ENCODE measurements around the gene PSME3IP1.
"Not testable (repeated sequence)": the region's sequence is repeated elsewhere in the genome, so short reads cannot be mapped to it uniquely, and the experiment has no call there.

PSME3IP1 gene, protein sequence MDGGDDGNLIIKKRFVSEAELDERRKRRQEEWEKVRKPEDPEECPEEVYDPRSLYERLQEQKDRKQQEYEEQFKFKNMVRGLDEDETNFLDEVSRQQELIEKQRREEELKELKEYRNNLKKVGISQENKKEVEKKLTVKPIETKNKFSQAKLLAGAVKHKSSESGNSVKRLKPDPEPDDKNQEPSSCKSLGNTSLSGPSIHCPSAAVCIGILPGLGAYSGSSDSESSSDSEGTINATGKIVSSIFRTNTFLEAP

DNA sequence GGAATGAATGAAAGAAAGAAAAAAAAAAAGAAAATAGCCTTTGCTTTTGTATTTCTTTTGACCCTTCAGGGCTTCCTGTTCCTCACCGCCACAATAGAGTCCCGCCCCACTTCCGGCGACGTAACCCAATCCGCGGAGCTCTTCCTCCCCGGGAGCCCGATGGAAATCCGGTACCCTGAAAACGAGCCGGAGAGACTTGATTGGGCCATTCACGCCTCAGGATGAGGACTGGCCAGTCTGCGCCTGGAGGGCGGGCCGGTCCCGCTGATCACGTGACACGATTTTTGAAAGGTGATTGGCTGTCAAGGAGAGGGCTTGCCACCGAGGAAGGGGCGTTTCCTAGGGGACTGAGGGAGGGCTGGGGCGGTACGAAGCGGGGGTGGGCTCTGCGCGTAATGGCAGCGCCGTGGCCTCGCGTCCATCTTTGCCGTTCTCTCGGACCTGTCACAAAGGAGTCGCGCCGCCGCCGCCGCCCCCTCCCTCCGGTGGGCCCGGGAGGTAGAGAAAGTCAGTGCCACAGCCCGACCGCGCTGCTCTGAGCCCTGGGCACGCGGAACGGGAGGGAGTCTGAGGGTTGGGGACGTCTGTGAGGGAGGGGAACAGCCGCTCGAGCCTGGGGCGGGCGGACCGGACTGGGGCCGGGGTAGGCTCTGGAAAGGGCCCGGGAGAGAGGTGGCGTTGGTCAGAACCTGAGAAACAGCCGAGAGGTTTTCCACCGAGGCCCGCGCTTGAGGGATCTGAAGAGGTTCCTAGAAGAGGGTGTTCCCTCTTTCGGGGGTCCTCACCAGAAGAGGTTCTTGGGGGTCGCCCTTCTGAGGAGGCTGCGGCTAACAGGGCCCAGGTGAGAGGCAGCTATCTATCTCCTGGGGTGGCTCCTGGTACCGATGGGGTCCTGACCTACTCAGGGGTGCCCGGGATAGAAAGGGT is at the start of gene PSME3IP1, which contains the start of gene RSPRY1:
PSME3IP1 (minus strand) TSS at position 95 of the 927 bp plus-strand sequence. CDS start 12,185 bp downstream, outside the sequence.
RSPRY1 (plus strand) TSS at position 385 of the 927 bp plus-strand sequence. CDS start 18,330 bp downstream, outside the sequence.
- peak; percentile 96 for DNase-seq

DNA sequence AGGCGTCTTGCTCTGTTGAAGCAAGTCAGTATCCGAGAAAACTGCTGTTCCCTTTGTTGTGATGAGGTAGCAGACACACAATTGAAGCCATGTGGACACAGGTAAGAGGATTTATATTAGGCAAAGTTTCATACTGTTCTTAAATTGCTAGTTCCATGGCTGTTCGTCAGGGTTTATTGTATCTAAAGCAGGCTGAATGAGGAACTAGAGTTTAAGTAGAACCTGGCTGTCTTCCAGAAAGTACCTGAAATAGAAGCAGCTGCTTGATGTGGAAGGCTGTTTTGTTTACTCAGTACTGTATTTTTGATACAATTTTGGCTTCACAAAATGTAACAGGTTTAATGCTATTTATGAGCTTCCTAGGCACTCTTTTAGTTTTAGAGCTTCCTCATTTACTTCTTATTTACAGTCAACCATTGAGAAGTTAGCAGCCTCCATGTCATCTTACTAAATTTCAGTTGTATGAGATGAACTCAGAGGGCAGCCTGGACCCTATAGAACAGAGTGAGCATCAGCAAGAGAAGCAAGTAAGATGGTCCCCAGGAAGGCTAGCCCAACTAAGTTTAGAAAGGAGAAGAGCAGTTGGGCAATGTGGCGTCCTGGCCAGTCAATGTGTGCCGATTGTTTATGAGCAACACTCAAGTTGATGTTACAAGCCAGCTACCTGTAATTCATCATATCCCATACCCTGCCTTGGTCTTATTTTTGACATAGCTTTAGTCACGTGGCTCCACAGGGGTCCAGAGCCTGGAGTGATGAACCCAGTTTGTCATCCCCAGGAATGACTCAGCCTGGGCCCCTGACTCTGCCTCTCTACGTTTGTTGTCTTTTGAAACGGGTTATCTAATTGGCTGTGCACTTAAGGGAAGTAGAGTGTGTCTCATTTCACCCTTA is 49.5 kb upstream of the PSME3IP1 start:
- no peak for DNase-seq

DNA sequence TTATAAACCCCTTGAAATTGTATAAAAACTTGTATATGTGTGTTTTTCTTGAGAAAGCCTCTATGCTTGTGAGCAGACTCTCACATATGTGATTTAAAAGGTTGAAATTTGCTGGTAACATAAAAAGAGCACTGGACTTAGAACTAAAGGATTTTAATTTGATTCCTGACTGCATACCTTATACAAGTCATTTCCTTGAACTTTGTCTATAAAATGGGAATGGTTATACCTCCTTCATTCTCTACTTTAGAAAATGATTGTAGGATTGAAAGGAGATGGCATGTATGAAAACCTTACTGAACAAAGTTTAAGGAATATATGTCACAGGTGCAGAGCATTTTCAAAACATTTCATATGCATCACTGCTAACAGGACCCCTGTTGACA is 48.9 kb upstream of the PSME3IP1 start:
- no peak for DNase-seq

DNA sequence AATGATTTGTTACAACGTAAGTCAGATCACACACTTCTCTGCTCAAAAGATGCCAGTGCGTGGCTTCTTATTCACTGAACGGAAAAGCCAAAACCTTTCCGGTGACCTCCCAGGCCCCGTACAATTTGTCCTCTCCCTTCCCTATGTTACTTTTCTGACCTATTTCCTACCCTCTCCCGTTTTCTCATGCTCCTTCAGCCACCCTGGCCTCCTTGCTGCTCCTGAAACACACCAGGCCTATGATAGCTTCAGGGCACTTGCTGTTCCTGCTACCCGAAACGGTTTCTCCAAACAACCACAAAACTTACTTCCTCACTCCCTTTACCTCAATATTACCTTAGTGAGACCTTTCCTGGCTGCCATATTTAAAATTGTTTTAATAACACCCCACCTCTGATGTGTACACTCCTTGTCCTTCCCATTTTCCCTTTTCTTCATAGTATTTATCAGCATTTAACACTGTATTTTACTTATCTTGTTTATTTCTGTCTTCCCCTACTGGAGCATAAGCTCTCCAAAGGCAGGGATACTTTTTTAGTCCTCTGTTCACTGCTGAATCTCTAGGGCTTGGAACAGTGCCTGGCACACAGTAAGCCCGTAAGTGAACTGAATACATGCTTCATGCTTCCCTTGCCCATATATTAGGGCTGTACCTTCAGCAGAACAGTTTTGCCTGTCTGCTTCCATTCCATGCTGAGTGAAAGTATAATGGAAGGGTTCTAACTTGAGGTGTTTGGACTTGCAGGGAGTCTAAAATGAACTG is 48.3 kb upstream of the PSME3IP1 start:
- no peak for DNase-seq

DNA sequence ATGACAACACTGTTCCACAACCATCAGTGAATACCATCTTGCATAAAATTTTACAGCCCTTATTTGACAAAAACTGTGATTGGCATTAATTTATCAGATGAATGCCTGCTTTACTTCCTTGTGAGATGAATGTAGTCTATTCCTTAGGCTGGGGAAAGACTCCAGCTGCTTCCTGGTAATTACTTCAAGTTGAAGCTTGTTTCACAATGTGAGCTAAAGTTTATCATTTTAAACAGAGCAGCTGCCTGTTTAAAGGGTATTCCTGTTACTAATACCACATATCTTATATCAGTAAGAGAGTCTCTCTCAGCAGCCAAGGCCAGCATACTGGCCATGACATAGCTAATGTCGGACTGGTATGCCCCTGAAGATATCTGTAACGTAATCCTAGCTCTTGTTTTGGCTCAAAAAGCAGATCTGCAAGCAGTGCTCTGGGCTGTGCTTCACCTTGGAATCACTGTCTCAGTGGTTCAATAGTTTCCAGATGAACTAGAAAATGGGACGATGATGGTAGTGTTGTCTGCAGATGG is 46.0 kb upstream of the PSME3IP1 start:
- no peak for DNase-seq

DNA sequence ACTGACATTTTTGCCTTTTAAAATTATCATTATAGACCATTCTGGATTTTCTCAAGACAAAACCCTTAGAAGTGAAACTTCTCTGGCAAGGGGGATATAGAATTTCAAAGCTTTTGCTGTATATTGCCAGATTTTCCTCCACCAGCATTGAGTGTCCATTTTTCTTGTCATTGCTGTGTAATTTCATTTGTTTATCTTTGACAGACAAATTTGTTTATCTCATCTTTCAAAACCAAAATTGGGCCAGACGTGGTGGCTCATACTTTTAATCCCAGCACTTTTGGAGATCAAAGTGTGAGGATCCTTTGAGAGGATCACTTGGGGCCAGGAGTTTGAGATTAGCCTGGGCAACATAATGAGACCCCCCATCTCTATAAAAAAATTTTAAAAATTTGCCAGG is 43.2 kb upstream of the PSME3IP1 start:
- no peak for DNase-seq

DNA sequence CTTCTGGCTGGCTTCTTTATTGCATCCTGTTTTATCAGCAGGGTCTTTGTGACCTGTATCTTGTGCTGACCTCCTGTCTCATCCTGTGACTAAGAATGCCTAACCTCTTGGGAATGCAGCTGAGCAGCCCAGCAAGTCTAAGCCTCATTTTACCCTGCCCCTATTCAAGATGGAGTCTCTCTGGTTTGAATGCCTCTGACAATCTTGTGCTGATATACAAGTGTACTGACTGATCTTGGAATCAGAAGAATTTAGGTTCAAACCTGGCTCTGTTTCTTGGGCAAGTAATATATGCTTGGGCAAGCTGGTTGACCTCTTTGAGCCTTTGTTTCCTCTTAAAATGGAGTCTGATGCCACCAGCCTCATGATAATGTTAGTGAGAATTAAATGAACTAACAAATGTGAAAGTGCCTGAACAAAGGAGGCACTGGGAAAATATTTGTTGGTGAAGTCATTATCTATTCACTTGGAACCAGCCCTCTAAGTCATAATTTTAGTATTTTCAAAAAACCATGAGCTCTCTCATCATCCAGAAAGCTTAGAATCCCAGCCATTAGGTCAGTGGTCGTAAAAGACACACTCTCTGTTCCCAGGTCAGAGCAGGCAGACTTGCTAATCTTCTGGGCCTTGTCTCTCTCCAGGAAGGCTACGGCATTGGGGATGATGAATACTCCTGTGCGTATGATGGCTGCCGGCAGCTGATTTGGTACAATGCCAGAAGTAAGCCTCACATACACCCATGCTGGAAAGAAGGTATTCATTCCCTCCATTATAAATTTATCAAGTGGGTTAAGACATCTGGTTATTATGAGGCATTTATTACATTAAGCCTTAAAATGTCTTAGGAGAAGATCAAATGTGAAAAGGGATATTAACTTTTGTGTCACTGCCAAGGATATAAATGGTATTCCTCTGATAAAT is 41.1 kb upstream of the PSME3IP1 start:
- no peak for DNase-seq

DNA sequence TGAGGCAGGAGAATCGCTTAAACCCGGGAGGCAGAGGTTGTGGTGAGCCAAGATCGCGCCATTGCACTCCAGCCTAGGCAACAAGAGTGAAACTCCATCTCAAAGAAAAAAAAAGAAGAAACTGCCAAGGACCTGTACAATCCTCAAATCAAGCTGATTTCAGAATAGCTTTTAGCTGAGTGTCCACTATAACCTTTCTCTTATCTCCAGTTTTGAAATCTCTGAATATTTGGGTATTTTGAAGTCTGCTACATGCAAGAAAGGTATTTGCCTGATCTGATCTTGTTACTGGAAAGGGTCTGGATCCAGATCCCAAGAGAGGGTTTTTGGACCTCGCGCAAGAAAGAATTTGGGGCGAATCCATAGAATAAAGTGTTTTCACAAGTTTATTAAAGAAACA is 40.1 kb upstream of the PSME3IP1 start:
- DNase-seq = no peak

DNA sequence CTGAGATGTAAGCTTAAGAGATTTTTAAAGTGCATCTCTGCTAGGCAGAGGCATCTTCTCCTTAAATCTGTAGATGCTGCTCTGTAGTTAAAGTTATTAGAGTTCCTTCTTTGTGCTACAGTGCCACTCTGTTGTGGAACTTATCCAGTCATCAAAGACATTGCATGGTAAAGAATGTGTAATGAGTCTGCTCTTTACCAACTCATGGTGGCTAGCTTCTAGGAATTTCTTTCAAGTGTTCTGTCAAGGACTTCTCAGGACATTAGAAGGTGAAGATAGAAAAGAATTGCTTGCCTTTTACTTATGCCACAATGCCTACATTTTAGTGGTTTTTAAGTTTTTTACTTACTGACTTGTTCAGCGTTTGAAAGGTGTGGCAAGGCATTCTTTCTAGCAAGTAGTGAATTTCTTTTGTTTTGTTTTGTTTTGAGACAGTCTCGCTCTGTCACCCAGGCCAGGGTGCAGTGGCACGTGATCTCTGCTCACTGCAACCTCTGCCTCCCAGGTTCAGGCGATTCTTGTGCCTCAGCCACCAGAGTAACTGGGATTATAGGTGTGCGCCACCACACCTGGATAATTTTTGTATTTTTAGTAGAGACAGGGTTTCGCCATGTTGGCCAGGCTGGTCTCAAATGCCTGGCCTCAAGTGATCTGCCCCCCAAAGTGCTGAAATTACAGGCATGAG is 39.0 kb upstream of the PSME3IP1 start:
- DNase-seq = no peak

DNA sequence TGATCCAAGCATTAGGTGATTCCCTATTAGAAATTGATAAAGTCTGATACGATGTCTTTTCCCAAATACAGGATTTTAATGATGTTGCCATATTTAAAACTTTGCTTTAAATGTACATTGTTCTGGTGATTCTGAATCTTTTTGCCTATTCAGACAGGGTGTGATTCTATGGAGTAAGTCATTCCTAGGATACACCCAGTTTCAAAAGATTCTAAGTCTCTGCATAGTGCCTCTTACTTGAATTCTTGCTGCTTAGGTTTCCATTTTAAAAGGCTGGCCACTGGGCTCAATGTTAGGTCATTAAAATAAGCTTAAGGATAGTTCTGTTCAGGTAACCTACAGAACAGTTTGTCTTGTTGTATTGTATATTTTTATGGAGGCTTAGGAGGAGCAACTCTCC is 37.2 kb upstream of the PSME3IP1 start:
- no peak for DNase-seq

DNA sequence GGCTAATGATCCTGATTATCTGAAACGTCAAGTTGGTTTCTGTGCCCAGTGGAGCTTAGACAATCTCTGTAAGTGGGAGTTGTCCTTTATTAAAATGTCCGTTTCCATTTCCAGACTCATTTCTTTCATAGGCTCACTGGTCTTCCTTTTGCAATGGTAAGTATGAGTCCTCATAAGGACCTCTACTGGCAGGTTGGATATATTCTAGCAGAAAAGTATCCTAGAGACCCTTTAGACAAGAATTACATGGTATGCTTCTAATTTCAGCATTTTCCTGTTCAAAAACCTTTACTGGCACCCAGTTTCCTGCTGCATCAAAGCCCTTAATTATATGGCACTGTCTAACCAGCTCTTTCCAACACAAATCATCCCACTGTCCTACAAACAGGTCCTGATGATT is 31.1 kb upstream of the PSME3IP1 start:
- no peak for DNase-seq

DNA sequence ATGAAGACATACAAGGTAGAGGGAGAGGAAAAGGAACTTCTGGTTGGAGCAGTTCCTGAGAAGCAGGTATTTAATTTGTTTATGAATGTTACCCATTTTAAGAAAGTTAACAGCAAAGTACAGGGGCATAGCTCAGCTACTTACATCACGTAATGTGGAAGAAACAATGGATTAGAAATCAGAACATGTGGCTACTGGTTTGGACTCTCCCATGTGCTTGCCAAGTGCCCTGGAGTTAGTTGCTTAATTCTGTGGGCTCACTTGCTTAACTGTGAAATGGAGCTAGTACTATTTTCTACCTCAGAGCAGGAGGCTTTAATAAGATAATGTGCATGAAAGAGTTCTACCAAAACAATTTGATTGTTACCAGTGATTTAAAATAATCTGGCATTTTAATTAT is 27.6 kb upstream of the PSME3IP1 start:
- no peak for DNase-seq

DNA sequence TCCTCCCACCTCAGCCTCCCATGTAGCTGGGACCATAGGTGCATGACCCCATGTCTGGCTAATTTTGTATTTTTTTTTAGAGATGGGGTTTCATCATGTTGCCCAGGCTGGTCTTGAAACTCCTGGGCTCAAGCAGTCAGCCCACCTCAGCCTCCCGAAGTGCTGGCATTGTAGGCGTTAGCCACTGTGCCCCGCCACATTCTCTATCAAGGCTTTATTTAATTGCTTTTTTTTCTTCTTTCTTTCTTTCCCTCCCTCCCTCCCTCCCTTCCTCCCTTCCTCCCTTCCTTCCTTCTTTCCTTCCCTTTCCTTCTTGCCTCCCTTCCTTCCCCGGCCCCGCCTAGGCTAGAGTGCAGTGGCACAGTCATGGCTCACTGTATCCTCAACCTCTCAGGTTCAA is 23.9 kb upstream of the PSME3IP1 start:
- DNase-seq = no peak

DNA sequence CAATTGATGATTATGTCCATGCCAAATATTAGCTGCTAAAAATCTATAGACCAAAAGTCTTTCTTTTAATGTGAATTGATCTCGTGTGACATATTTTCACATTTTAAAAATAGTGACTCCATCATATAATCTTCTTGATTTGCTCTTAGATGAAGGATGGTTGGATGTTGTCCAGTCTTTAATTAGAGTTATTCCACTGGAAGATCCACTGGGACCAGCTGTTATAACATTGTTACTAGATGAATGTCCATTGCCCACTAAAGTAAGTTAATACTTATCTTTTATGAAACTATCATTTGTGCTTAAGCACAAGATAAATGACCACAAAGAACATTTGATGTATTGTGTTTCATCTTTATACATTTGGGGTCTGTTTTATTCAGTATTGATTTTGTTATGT is 23.1 kb upstream of the PSME3IP1 start:
- DNase-seq = no peak

DNA sequence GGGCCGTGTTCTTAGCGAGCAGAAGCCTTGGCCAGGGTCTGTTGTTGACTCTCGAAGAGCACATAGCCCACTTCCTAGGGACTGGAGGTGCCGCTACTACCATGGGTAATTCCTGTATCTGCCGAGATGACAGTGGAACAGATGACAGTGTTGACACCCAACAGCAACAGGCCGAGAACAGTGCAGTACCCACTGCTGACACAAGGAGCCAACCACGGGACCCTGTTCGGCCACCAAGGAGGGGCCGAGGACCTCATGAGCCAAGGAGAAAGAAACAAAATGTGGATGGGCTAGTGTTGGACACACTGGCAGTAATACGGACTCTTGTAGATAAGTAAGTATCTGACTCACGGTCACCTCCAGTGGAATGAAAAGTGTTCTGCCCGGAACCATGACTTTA is 18.8 kb upstream of the PSME3IP1 start:
- DNase-seq = no peak

DNA sequence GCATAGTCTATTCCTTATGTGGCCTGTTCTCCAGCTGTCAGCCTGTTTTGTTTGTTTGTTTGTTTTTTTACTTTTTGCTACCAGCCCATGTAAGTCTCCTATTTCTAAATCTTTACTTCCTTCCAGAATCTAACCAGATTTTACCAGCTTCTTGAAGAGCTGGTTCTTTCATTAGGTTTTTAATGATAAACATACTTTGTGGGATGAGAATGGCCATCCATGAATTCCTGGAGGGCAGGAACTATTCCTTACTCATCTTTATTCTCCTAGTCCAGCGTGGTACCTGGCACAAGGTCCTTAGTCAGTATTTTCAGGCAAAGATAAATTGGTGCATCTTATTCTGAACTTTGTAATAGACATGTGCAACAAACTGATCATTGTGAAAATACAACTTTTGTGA is 17.6 kb upstream of the PSME3IP1 start:
- no peak for DNase-seq

DNA sequence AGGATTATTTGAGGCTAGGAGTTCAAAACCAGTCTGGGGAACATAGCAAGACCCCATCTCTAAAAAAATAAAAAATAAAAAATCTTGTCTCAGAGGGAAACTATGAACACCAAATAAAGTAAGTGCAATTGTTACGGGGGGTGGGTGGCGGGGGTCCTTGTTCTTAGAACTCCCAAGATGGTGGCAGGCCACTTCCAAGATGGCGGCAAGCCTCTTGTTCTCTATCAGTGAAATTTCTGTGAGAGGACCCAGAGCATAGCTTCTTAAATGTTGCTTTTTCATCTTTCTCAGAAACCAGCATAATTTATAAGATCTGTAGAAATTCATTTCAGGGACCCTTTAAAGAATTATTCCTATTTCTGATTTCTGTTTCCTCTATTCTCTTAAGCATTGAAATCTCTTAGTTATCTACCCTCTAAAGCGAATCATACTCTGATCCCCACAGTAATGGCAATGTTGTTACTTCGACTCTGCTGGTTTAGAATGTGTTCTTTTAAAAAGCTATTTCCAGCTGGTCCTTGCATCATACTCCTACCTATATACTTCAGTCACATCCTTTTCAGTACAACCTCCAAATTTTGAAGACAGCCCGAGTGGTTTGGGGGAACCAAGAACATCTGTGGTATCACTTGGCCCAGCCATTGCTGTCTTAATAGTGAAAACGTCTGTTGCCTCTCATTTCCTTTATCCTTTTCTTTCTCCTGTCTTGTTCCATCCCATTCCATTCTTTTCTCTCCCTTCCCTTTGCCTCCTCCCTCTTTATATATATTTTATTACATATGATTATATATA is 16.5 kb upstream of the PSME3IP1 start:
- no peak for DNase-seq

DNA sequence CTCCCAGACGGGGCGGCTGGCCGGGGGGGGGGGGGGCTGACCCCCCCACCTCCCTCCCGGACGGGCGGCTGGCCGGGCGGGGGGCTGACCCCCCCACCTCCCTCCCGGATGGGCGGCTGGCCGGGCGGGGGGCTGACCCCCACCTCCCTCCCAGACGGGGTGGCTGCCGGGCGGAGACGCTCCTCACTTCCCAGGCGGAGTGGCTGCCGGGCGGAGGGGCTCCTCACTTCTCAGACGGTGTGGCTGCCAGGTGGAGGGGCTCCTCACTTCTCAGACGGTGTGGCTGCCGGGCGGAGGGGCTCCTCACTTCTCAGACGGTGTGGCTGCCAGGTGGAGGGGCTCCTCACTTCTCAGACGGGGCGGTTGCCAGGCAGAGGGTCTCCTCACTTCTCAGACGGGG is 15.1 kb upstream of the PSME3IP1 start:
- not testable (repeated sequence) for DNase-seq

DNA sequence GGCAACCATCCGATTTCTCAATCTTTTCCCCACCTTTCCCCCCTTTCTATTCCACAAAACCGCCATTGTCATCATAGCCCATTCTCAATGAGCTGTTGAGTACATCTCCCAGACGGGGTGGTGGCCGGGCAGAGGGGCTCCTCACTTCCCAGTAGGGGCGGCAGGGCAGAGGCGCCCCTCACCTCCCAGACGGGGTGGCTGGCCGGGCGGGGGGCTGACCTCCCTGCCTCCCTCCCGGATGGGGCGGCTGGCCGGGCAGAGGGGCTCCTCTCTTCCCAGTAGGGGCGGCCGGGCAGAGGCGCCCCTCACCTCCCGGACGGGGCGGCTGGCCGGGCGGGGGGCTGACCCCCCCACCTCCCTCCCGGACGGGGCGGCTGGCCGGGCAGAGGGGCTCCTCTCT is 14.5 kb upstream of the PSME3IP1 start:
- DNase-seq = not testable (repeated sequence)
